Measurements from ENCODE around the gene S100A3. TPM values are rescaled to one million over a fixed set of nuclear protein-coding genes. Genes with fewer than 3 reads are reported as not detected.
"Not testable (repeated sequence)": the region's sequence is repeated elsewhere in the genome, so short reads cannot be mapped to it uniquely, and the experiment has no call there.

S100A3 gene
- total and polyA plus RNA-seq, 8 donors = 0.20 to 7.7 (median 1.2) TPM; not detected in 4

DNA sequence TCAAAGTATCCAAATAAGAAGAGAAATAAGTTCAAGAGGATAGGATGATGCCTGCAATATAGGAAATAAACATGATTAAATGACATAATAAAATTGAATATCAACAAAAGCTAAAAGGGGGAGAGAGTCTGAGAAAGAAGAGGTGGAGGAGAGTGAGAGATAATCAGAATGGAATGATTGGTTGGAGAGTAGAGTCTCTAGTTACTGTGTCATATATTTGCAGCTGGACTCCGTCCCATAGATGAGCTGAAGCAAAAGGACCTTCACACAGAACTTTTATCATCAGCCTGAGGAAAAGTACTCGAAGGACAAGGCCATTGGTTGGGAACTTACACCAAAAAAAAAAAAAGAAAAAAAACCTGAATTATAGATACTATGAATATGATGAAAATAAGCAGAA lies 39.4 kb upstream of the S100A3 start:
- no peak for TF ChIP-seq CTCF (IDR thresholded peaks at IDR 0.05)
- H3K4me1 ChIP-seq = no peaks in the 10 kb centered on the region
- H3K27ac ChIP-seq = no peak overlapping the region
- no peaks in the 10 kb centered on the region for H3K36me3 ChIP-seq
- ATAC-seq (no peak), DNase-seq (no peak)
- no peak overlapping the region for H3K4me3 ChIP-seq
- intact Hi-C loops (cut with DNase I) = no loop called here
- no peaks in the 10 kb centered on the region for H3K9me3 ChIP-seq
- H3K27me3 ChIP-seq = no peaks in the 10 kb centered on the region

DNA sequence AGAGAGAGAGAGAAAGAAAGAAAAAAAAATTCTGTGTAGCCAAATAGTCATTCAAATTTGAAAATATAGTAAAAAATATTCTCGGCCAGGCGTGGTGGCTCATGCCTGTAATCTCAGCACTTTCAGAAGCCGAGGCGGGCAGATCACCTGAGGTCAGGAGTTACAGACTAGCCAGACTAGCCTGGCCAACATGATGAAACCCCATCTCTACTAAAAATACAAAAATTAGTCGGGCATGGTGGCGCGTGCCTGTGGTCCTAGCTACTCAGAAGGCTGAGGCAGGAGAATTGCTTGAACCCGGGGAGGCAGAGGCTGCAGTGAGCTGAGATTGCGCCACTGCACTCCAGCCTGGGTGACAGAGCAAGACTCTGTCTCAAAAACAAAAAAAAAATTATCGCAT lies 39.0 kb upstream of the S100A3 start:
- intact Hi-C loops (cut with DNase I); H3K4me1 ChIP-seq; H3K27me3 ChIP-seq: not testable (repeated sequence)

GRCh38 chr1:153587314-153587713 lies 38.3 kb upstream of the S100A3 start:
- Histone ChIP-seq H3K9me3 (no peaks in the 10 kb centered on the region), H3K36me3 (no peaks in the 10 kb centered on the region), H3K27ac (no peak overlapping the region), H3K4me3 (no peak overlapping the region), H3K27me3 (no peaks in the 10 kb centered on the region), H3K4me1 (no peaks in the 10 kb centered on the region)
- TF ChIP-seq CTCF (IDR thresholded peaks at IDR 0.05) = no peak
- DNase-seq (no peak), ATAC-seq (no peak)
- intact Hi-C loops (cut with DNase I) = no loop called here

More for the DNA sequence above, 39.0 kb upstream of the S100A3 start:
- H3K9me3 ChIP-seq, H3K4me3 ChIP-seq, ATAC-seq, H3K36me3 ChIP-seq, H3K27ac ChIP-seq, DNase-seq: not testable (repeated sequence)

DNA sequence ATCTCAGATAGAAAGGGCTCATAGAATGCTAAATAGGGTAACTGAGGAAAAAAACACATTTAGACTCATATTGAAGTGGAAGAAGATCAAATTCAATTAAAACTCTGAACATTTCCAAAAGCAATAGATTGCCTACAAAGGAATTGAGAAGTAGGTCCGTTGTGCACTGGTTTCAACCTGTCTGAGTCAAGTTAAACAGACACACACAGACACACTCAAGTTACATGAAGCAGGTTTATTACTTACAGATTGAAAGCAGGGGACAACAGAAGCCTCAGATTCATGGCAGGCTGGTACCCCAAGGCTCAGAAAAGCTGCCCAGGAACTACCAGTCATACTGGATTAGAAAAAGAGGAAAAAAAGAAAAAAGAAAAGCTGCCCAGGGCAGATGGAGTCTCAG lies 37.3 kb upstream of the S100A3 start:
- Histone ChIP-seq H3K27me3 (no peaks in the 10 kb centered on the region), H3K27ac (no peak overlapping the region), H3K36me3 (no peaks in the 10 kb centered on the region), H3K4me3 (no peak overlapping the region), H3K9me3 (no peaks in the 10 kb centered on the region), H3K4me1 (no peaks in the 10 kb centered on the region)
- intact Hi-C loops (cut with DNase I) = no loop called here
- ATAC-seq (no peak), DNase-seq (no peak)
- TF ChIP-seq CTCF (IDR thresholded peaks at IDR 0.05) = no peak

- Histone ChIP-seq H3K36me3 (no peaks in the 10 kb centered on the region), H3K4me3 (no peak overlapping the region), H3K27ac (no peak overlapping the region), H3K4me1 (no peaks in the 10 kb centered on the region), H3K27me3 (no peaks in the 10 kb centered on the region), H3K9me3 (no peaks in the 10 kb centered on the region)
- DNase-seq (no peak), ATAC-seq (no peak)
- no peak for TF ChIP-seq CTCF (IDR thresholded peaks at IDR 0.05)
- intact Hi-C loops (cut with DNase I) = no loop called here
Observed at GRCh38 chr1:153585006-153585405, 35.9 kb upstream of the S100A3 start.

DNA sequence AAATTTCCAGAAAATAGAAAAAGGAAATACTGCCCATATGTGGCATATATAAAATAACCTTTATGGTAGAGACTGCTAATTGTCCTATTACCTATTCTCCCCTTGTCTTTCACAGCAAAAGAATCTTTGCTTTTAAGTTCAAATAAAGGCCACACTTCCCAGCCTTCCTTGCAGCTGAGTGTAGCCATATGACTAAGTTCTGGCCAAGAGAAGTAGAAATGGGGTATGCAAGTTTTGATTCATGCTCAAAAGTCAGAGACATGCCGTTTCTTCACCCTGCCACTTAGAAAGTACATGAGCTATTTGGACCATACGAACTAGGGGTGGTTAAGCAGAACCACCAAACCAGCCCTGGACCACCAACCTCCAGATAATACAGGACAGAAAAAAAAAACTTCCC lies 34.9 kb upstream of the S100A3 start:
- H3K36me3 ChIP-seq = no peaks in the 10 kb centered on the region
- no peak overlapping the region for H3K4me3 ChIP-seq
- ATAC-seq = no peak
- no peaks in the 10 kb centered on the region for H3K27me3 ChIP-seq
- intact Hi-C loops (cut with DNase I) = no loop called here
- H3K9me3 ChIP-seq = no peaks in the 10 kb centered on the region
- DNase-seq = no peak
- no peaks in the 10 kb centered on the region for H3K4me1 ChIP-seq
- TF ChIP-seq CTCF (IDR thresholded peaks at IDR 0.05) = no peak
- no peak overlapping the region for H3K27ac ChIP-seq

DNA sequence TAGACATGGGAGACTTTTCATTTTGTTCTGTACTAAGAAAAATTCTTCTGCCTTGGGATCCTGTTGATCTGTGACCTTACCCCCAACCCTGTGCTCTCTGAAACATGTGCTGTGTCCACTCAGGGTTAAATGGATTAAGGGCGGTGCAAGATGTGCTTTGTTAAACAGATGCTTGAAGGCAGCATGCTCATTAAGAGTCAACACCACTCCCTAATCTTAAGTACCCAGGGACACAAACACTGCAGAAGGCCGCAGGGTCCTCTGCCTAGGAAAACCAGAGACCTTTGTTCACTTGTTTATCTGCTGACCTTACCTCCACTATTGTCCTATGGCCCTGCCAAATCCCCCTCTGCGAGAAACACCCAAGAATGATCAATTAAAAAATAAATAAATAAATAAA lies 34.5 kb upstream of the S100A3 start:
- H3K4me1 ChIP-seq; DNase-seq; intact Hi-C loops (cut with DNase I): not testable (repeated sequence)

DNA sequence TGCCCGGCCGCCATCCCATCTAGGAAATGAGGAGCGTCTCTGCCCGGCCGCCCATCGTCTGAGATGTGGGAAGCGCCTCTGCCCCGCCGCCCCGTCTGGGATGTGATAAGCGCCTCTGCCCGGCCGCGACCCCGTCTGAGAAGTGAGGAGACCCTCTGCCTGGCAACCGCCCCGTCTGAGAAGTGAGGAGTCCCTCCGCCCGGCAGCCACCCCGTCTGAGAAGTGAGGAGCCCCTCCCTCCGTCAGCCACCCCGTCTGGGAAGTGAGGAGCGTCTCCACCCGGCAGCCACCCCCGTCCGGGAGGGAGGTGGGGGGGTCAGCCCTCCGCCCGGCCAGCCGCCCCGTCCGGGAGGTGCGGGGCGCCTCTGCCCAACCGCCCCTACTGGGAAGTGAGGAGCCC lies 33.8 kb upstream of the S100A3 start:
- DNase-seq; intact Hi-C loops (cut with DNase I); ATAC-seq: not testable (repeated sequence)

More for the DNA sequence above, 34.5 kb upstream of the S100A3 start:
- H3K9me3 ChIP-seq, H3K27me3 ChIP-seq, H3K27ac ChIP-seq, H3K36me3 ChIP-seq, ATAC-seq, H3K4me3 ChIP-seq: not testable (repeated sequence)

More for the DNA sequence above, 33.8 kb upstream of the S100A3 start:
- H3K27ac ChIP-seq, H3K27me3 ChIP-seq, H3K36me3 ChIP-seq, H3K9me3 ChIP-seq, H3K4me1 ChIP-seq, H3K4me3 ChIP-seq: not testable (repeated sequence)
